Naive thymus-derived CD4-positive, alpha-beta T cell (primary cell): ENCODE results near the gene ROCK2. TPM values are rescaled to one million over a fixed set of nuclear protein-coding genes. Genes with fewer than 3 reads are reported as not detected.

Experiments used
- ATAC-seq: fragments of 150-1000 bp; cut with Tn5 transposase; 2 replicates; pipeline ENCODE4 v1.10.0; 2021; ENCODE audit warnings: mild to moderate bottlenecking, moderate library complexity
- CTCF ChIA-PET: fragments of 350-600 bp; sonication (Branson Sonifier 250); formaldehyde crosslinking; loops from one replicate; lab custom pipeline; 2021; ENCODE audit warnings: antibody characterized with exemption; lab: Charles Lee
- POLR2A ChIA-PET: fragments of 350-600 bp; sonication (Branson Sonifier 250); formaldehyde crosslinking; loops from one replicate; lab custom pipeline; 2021; ENCODE audit warnings: antibody characterized with exemption, inconsistent platforms; lab: Charles Lee
- DNase-seq, 9 donors: peaks; one replicate each; pipeline versions ENCODE4 v3.0.0 to v3.0.0-alpha.2; 2020 to 2022; ENCODE audit warnings: mixed read lengths in 1 of 9
- H3K27ac ChIP-seq: one replicate; pipeline ENCODE4 v1.7.0; 2013; ENCODE audit warnings: mild to moderate bottlenecking, low read depth, low read length, moderate library complexity
- H3K27me3 ChIP-seq, 2 donors: one replicate each; pipeline ENCODE4 v1.7.0; 2013; ENCODE audit warnings: low read length in 2 of 2, mild to moderate bottlenecking in 2 of 2, moderate library complexity in 2 of 2; ENCODE audit not compliant: control insufficient read depth in 2 of 2, insufficient read depth in 2 of 2
- H3K36me3 ChIP-seq, 3 experiments: 1 replicate in 2 of 3; 2 replicates in 1 of 3; pipeline ENCODE4 v1.7.0; 2013; ENCODE audit warnings: low read length in 3 of 3, mild to moderate bottlenecking in 3 of 3, moderate library complexity in 1 of 3; ENCODE audit not compliant: insufficient read depth in 3 of 3, control insufficient read depth in 2 of 3
- H3K4me1 ChIP-seq, 2 donors: one replicate each; pipeline ENCODE4 v1.7.0; 2013; ENCODE audit warnings: low read length in 2 of 2, mild to moderate bottlenecking in 2 of 2, moderate library complexity in 1 of 2; ENCODE audit not compliant: control insufficient read depth in 2 of 2, insufficient read depth in 2 of 2
- H3K4me3 ChIP-seq: 2 replicates; pipeline ENCODE4 v1.7.0; 2013; ENCODE audit warnings: mild to moderate bottlenecking, low read length
- H3K9me3 ChIP-seq, 3 experiments: 1 replicate in 2 of 3; 2 replicates in 1 of 3; pipeline ENCODE4 v1.7.0; 2013; ENCODE audit warnings: low read length in 3 of 3; ENCODE audit not compliant: control insufficient read depth in 2 of 3
- H3K27ac Mint-ChIP-seq, 9 donors: one replicate each; pipeline ENCODE4 v1.8.0; 2020 to 2022; ENCODE audit warnings: mixed read lengths in 9 of 9, mild to moderate bottlenecking in 8 of 9, moderate library complexity in 5 of 9, inconsistent platforms in 2 of 9
- H3K27me3 Mint-ChIP-seq, 5 donors: one replicate each; pipeline ENCODE4 v1.8.0; 2021 to 2022; ENCODE audit warnings: mixed read lengths in 5 of 5, mild to moderate bottlenecking in 1 of 5
- H3K36me3 Mint-ChIP-seq, 5 donors: one replicate each; pipeline ENCODE4 v1.8.0; 2020 to 2022; ENCODE audit warnings: mixed read lengths in 5 of 5, mild to moderate bottlenecking in 3 of 5, inconsistent platforms in 1 of 5
- H3K4me1 Mint-ChIP-seq, 7 donors: one replicate each; pipeline ENCODE4 v1.8.0; 2020 to 2022; ENCODE audit warnings: mixed read lengths in 7 of 7, mild to moderate bottlenecking in 3 of 7, inconsistent platforms in 1 of 7
- H3K4me3 Mint-ChIP-seq, 10 donors: one replicate each; pipeline ENCODE4 v1.8.0; 2020 to 2022; ENCODE audit warnings: mild to moderate bottlenecking in 10 of 10, mixed read lengths in 10 of 10, moderate library complexity in 6 of 10, inconsistent platforms in 2 of 10
- H3K9me3 Mint-ChIP-seq, 11 donors: one replicate each; pipeline ENCODE4 v1.8.0; 2020 to 2022; ENCODE audit warnings: mixed read lengths in 11 of 11, mild to moderate bottlenecking in 4 of 11, inconsistent platforms in 1 of 11, moderate library complexity in 1 of 11
- intact Hi-C, 2 donors: fragments of 100-400 bp; cut with micrococcal nuclease; formaldehyde crosslinking; loops; one replicate each; pipeline ENCODE4 v1.15.1; 2023
- polyA plus RNA-seq, 2 donors: library from polyadenylated mRNA; unstranded; fragments of 300-500 nt; fragmentation: Illumina TruSeq; gene quantifications; one replicate each; pipeline ENCODE4 v1.2.3, GENCODE V29; 2021
- total RNA-seq, 6 experiments: library from RNA in 5 of 6; stranded (reverse) in 5 of 6; gene quantifications; 1 replicate in 5 of 6; 2 replicates in 1 of 6; pipeline ENCODE4 v1.2.3 and lab custom pipeline; 2021 to 2026

ROCK2 gene
- total and polyA plus RNA-seq, 7 experiments from 2014 or later: 12.0 to 23.9 (median 18.7) TPM

GRCh38 chr2:11298592-11298991 is 45.8 kb downstream of the ROCK2 start:
- Mint-ChIP-seq H3K4me3 (no peak overlapping the region), H3K27ac (no peak overlapping the region), H3K27me3 (no peaks in the 10 kb centered on the region), H3K9me3 (peaks cover 0 to 4% (median 0%) of the 10 kb centered on the region in 11 donors), H3K4me1 (peaks cover 0 to 37% (median 13%) of the 10 kb centered on the region in 7 donors), H3K36me3 (peaks cover 0 to 3% (median 0%) of the 10 kb centered on the region in 5 donors)
- Histone ChIP-seq H3K27me3 (no peaks in the 10 kb centered on the region), H3K4me3 (no peak overlapping the region), H3K9me3 (no peaks in the 10 kb centered on the region), H3K4me1 (no peaks in the 10 kb centered on the region), H3K27ac (no peak overlapping the region), H3K36me3 (no peaks in the 10 kb centered on the region)
- ATAC-seq: no peak
- DNase-seq: no peak
- ChIA-PET POLR2A (no interaction called here), CTCF (no interaction called here)
- intact Hi-C loops: no loop called here

GRCh38 chr2:11296401-11296800 is 48.0 kb downstream of the ROCK2 start:
- DNase-seq (no peak), ATAC-seq (no peak)
- ChIA-PET POLR2A (no interaction called here), CTCF (interaction anchor here (0.7 kb wide), 1 partner anchor 97 kb away, joined by 4 read pairs; no protein-coding TSS in a partner anchor)
- Histone ChIP-seq H3K27me3 (no peaks in the 10 kb centered on the region), H3K4me3 (no peak overlapping the region), H3K4me1 (peaks cover 0 to 8% of the 10 kb centered on the region in 2 donors), H3K27ac (no peak overlapping the region), H3K9me3 (no peaks in the 10 kb centered on the region), H3K36me3 (no peaks in the 10 kb centered on the region)
- Mint-ChIP-seq H3K9me3 (peaks cover 0 to 4% (median 0%) of the 10 kb centered on the region in 11 donors), H3K4me1 (peaks cover 6 to 50% (median 24%) of the 10 kb centered on the region in 7 donors), H3K27me3 (no peaks in the 10 kb centered on the region), H3K27ac (no peak overlapping the region), H3K4me3 (no peak overlapping the region), H3K36me3 (peaks cover 0 to 4% (median 0%) of the 10 kb centered on the region in 5 donors)
- intact Hi-C loops: no loop called here

- Histone ChIP-seq H3K4me1 (peaks cover 0 to 8% of the 10 kb centered on the region in 2 donors), H3K9me3 (no peaks in the 10 kb centered on the region), H3K27me3 (no peaks in the 10 kb centered on the region), H3K4me3 (no peak overlapping the region), H3K36me3 (no peaks in the 10 kb centered on the region), H3K27ac (no peak overlapping the region)
- H3K9me3 Mint-ChIP-seq: peaks cover 0 to 4% (median 0%) of the 10 kb centered on the region in 11 donors
- intact Hi-C loops: no loop called here
- no peaks in the 10 kb centered on the region for H3K27me3 Mint-ChIP-seq
- CTCF ChIA-PET: no interaction called here
- H3K4me1 Mint-ChIP-seq: peaks cover 6 to 60% (median 39%) of the 10 kb centered on the region in 7 donors
- DNase-seq: no peak
- ATAC-seq: peak; percentile 29
- peak overlapping the region in 1 of 9 donors; percentile 14 for H3K27ac Mint-ChIP-seq
- peaks cover 0 to 4% (median 0%) of the 10 kb centered on the region in 5 donors for H3K36me3 Mint-ChIP-seq
- H3K4me3 Mint-ChIP-seq: peak overlapping the region in 1 of 10 donors; percentile 12
- POLR2A ChIA-PET: no interaction called here
Observed at GRCh38 chr2:11292464-11293255, 51.8 kb downstream of the ROCK2 start.

- peaks cover 6 to 47% (median 37%) of the 10 kb centered on the region in 7 donors for H3K4me1 Mint-ChIP-seq
- H3K27ac Mint-ChIP-seq: peak overlapping the region in 1 of 9 donors; percentile 4
- intact Hi-C loops: no loop called here
- H3K9me3 ChIP-seq: no peaks in the 10 kb centered on the region
- H3K36me3 ChIP-seq: peaks cover 0 to 3% (median 0%) of the 10 kb centered on the region in 3 experiments
- ATAC-seq (no peak), DNase-seq (no peak)
- CTCF ChIA-PET: no interaction called here
- POLR2A ChIA-PET: no interaction called here
- no peaks in the 10 kb centered on the region for H3K27me3 ChIP-seq
- H3K27me3 Mint-ChIP-seq: no peaks in the 10 kb centered on the region
- H3K9me3 Mint-ChIP-seq: peaks cover 0 to 3% (median 0%) of the 10 kb centered on the region in 11 donors
- H3K27ac ChIP-seq: no peak overlapping the region
- no peak overlapping the region for H3K4me3 ChIP-seq
- peaks cover 0 to 8% of the 10 kb centered on the region in 2 donors for H3K4me1 ChIP-seq
- no peak overlapping the region for H3K4me3 Mint-ChIP-seq
- H3K36me3 Mint-ChIP-seq: peaks cover 1 to 9% (median 9%) of the 10 kb centered on the region in 5 donors
Observed at GRCh38 chr2:11290713-11291112, 53.7 kb downstream of the ROCK2 start.

GRCh38 chr2:11290211-11290610 is 54.2 kb downstream of the ROCK2 start:
- peaks cover 6 to 42% (median 36%) of the 10 kb centered on the region in 7 donors for H3K4me1 Mint-ChIP-seq
- peak overlapping the region in 2 of 9 donors; percentile 4 to 32 for H3K27ac Mint-ChIP-seq
- H3K27me3 ChIP-seq: no peaks in the 10 kb centered on the region
- DNase-seq: no peak
- H3K36me3 Mint-ChIP-seq: peaks cover 6 to 14% (median 14%) of the 10 kb centered on the region in 5 donors
- peaks cover 0 to 7% (median 0%) of the 10 kb centered on the region in 3 experiments for H3K36me3 ChIP-seq
- no peak overlapping the region for H3K27ac ChIP-seq
- peaks cover 0 to 8% (median 2%) of the 10 kb centered on the region in 11 donors for H3K9me3 Mint-ChIP-seq
- POLR2A ChIA-PET: no interaction called here
- intact Hi-C loops: no loop called here
- CTCF ChIA-PET: no interaction called here
- H3K4me3 ChIP-seq: no peak overlapping the region
- H3K27me3 Mint-ChIP-seq: no peaks in the 10 kb centered on the region
- no peak for ATAC-seq
- H3K9me3 ChIP-seq: no peaks in the 10 kb centered on the region
- no peak overlapping the region for H3K4me3 Mint-ChIP-seq
- H3K4me1 ChIP-seq: peaks cover 0 to 8% of the 10 kb centered on the region in 2 donors

- CTCF ChIA-PET: no interaction called here
Observed at GRCh38 chr2:11288431-11288830, 56.0 kb downstream of the ROCK2 start.

More at GRCh38 chr2:11288431-11288830, 56.0 kb downstream of the ROCK2 start:
- peaks cover 6 to 40% (median 36%) of the 10 kb centered on the region in 7 donors for H3K4me1 Mint-ChIP-seq
- Histone ChIP-seq H3K4me1 (peaks cover 0 to 8% of the 10 kb centered on the region in 2 donors), H3K36me3 (peaks cover 0 to 21% (median 0%) of the 10 kb centered on the region in 3 experiments), H3K27me3 (no peaks in the 10 kb centered on the region), H3K4me3 (no peak overlapping the region), H3K9me3 (peaks cover 0 to 8% (median 0%) of the 10 kb centered on the region in 3 experiments), H3K27ac (no peak overlapping the region)
- H3K9me3 Mint-ChIP-seq: peaks cover 0 to 22% (median 9%) of the 10 kb centered on the region in 11 donors
- H3K27ac Mint-ChIP-seq: peak overlapping the region in 4 of 9 donors; percentile 0 to 82 (median 41)
- H3K27me3 Mint-ChIP-seq: no peaks in the 10 kb centered on the region
- H3K36me3 Mint-ChIP-seq: peaks cover 11 to 32% (median 30%) of the 10 kb centered on the region in 5 donors
- ATAC-seq (no peak), DNase-seq (no peak)
- intact Hi-C loops: no loop called here
- POLR2A ChIA-PET: no interaction called here
- H3K4me3 Mint-ChIP-seq: no peak overlapping the region
